ENCODE measurements around the gene IGF2R.

DNA sequence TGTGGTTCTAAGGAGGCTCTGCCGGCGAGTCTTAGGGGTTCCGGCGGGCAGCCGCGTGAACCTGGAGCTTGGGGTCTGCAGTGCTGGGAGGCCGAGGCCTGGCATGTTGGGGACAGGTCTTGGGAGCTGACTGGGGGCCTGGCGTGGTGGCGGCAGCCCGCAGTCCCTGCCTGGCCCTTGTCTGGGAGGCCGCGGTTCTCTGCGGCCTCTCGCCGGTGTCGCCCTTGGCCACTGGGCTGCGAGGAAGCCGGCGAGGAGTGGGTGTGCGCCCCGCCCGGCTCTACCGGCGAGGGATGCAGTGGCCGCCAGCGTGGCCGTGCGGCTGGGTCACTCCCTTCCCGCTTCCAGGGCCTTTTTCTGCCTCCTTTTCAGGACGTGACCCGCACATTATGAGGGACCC is 36.3 kb downstream of the IGF2R start:
- TF ChIP-seq, protein P1, sequence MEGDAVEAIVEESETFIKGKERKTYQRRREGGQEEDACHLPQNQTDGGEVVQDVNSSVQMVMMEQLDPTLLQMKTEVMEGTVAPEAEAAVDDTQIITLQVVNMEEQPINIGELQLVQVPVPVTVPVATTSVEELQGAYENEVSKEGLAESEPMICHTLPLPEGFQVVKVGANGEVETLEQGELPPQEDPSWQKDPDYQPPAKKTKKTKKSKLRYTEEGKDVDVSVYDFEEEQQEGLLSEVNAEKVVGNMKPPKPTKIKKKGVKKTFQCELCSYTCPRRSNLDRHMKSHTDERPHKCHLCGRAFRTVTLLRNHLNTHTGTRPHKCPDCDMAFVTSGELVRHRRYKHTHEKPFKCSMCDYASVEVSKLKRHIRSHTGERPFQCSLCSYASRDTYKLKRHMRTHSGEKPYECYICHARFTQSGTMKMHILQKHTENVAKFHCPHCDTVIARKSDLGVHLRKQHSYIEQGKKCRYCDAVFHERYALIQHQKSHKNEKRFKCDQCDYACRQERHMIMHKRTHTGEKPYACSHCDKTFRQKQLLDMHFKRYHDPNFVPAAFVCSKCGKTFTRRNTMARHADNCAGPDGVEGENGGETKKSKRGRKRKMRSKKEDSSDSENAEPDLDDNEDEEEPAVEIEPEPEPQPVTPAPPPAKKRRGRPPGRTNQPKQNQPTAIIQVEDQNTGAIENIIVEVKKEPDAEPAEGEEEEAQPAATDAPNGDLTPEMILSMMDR (IDR thresholded peaks at IDR 0.05; ENCODE audit: borderline replicate concordance, extremely low read depth, low read length, poor library complexity, severe bottlenecking), result no peak
- TF ChIP-seq EZH2 (IDR thresholded peaks at IDR 0.05; ENCODE audit: borderline replicate concordance, low read depth, low read length, severe bottlenecking), result no peak
